Smooth muscle cell (in vitro differentiated cells): ENCODE results near the gene SHISA6. TPM values are rescaled to one million over a fixed set of nuclear protein-coding genes. Genes with fewer than 3 reads are reported as not detected.

ENCODE experiments used
- DNase-seq: peaks from one replicate; lab custom pipeline; 2025; ENCODE audit not compliant: unreplicated experiment; lab: John Stamatoyannopoulos, UW
- H2AFZ ChIP-seq: fragments of 200-600 bp; sonication (generic); 2 replicates; pipeline ENCODE4 v1.6.0; 2016; ENCODE audit warnings: antibody characterized with exemption, low read depth, mild to moderate bottlenecking
- H3F3A ChIP-seq: fragments of 200-600 bp; sonication (generic); 2 replicates; pipeline ENCODE4 v1.6.0; 2017; ENCODE audit warnings: antibody characterized with exemption, low read depth
- H3K27ac ChIP-seq: fragments of 200-600 bp; sonication (generic); 2 replicates; pipeline ENCODE4 v1.5.1; 2016; ENCODE audit warnings: low read depth, mild to moderate bottlenecking
- H3K27me3 ChIP-seq: fragments of 200-600 bp; sonication (generic); 2 replicates; pipeline ENCODE4 v1.6.1; 2016; ENCODE audit warnings: low read depth, mild to moderate bottlenecking
- H3K36me3 ChIP-seq: fragments of 200-600 bp; sonication (generic); 2 replicates; pipeline ENCODE4 v1.5.1; 2016; ENCODE audit warnings: low read depth
- H3K4me1 ChIP-seq: fragments of 200-600 bp; sonication (generic); 2 replicates; pipeline ENCODE4 v1.5.1; 2016; ENCODE audit warnings: low read depth
- H3K4me2 ChIP-seq: fragments of 200-600 bp; sonication (generic); 2 replicates; pipeline ENCODE4 v1.6.0; 2016; ENCODE audit warnings: mild to moderate bottlenecking
- H3K4me3 ChIP-seq: fragments of 200-600 bp; sonication (generic); 2 replicates; pipeline ENCODE4 v1.5.1; 2016; ENCODE audit warnings: mild to moderate bottlenecking
- H3K79me2 ChIP-seq: fragments of 200-600 bp; sonication (generic); 2 replicates; pipeline ENCODE4 v1.6.0; 2016; ENCODE audit warnings: low read depth, mild to moderate bottlenecking
- H3K9ac ChIP-seq: fragments of 200-600 bp; sonication (generic); 2 replicates; pipeline ENCODE4 v1.6.0; 2016; ENCODE audit warnings: low read depth
- H3K9me3 ChIP-seq: fragments of 200-600 bp; sonication (generic); replicated peaks from 2 replicates; pipeline ENCODE4 v1.5.1; 2016; ENCODE audit warnings: low read depth
- H4K20me1 ChIP-seq: fragments of 200-600 bp; sonication (generic); 2 replicates; pipeline ENCODE4 v1.6.0; 2016; ENCODE audit warnings: low read depth
- CTCF ChIP-seq: fragments of 200-600 bp; sonication (generic); IDR thresholded peaks from 2 replicates; pipeline ENCODE4 v1.5.1; 2017; ENCODE audit warnings: borderline replicate concordance, mild to moderate bottlenecking, antibody characterized with exemption; ENCODE audit not compliant: insufficient read depth, poor library complexity, severe bottlenecking
- WGBS: methylation state at CpG from one replicate; pipeline ENCODE4 v1.1.7; 2016; ENCODE audit warnings: low lambda C conversion rate; 5-methylcytosine and 5-hydroxymethylcytosine counted together
- polyA plus RNA-seq: library from polyadenylated mRNA; unstranded; fragments of >200 nt; fragmentation: Nextera tagmentation; extraction: Ambion mirVana; gene quantifications from 2 replicates; pipeline ENCODE4 v1.2.1, GENCODE V29; 2016
- total RNA-seq: library from RNA; depleted of rRNA; stranded (reverse); fragments of >200 nt; gene quantifications from 2 replicates; pipeline ENCODE4 v1.2.3, GENCODE V29; 2014

The SHISA6 gene
- total and polyA plus RNA-seq, 2 experiments from 2014 or later: 0.04 to 0.35 TPM

DNA sequence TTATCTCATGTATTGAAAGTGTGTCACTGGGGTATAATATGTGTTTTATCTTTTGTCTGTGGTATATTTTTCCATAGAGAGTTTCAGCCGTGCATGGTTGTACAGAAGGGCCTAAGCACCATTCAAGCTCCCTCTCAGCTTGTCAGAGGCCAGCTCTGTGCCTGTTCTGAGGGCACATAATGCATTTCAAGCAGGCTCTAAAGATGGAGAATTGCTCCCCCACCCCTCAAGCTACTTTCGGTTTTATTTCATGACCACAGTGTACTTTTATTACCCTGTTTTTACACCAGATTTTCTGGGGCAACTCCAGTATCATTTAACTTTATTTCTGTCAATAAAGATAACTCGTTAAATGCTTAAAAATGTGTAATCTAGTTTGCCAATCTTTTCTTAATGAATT, 131.7 kb downstream of the SHISA6 start:
- H4K20me1 ChIP-seq: no peaks in the 10 kb centered on the region
- no peak for DNase-seq
- no peaks in the 10 kb centered on the region for H3K9me3 ChIP-seq
- no peaks in the 10 kb centered on the region for H3K4me1 ChIP-seq
- no peak overlapping the region for H3K4me2 ChIP-seq
- TF ChIP-seq CTCF: no peak
- H3K36me3 ChIP-seq: no peaks in the 10 kb centered on the region
- H3K9ac ChIP-seq: no peak overlapping the region
- H3K4me3 ChIP-seq: no peak overlapping the region
- WGBS: 54% methylated on average over 3 of the region's 3 CpGs
- no peak overlapping the region for H3K27ac ChIP-seq
- H3K79me2 ChIP-seq: no peaks in the 10 kb centered on the region
- no peak overlapping the region for H2AFZ ChIP-seq
- no peaks in the 10 kb centered on the region for H3F3A ChIP-seq
- H3K27me3 ChIP-seq: no peaks in the 10 kb centered on the region

DNA sequence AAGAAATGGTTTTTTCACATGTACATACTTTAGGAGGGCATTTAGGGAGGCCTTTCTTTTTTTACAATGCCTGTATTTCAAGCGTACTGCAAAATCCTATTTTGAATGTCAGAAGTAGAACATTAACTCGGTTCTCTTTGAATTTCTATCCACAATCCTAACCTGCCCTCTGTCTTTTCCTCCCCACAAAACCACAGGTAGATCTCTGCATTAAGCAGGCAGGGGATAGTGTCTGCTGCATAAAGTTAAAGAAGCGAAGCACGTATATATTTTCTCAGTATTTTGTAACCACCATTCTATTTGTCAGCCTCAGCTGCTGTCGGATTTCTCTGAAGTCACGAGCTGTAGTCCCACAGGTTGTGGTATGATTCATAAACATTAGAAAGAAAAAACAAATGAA, 137.5 kb downstream of the SHISA6 start:
- Histone ChIP-seq H3F3A (no peaks in the 10 kb centered on the region), H3K9ac (no peak overlapping the region), H3K27ac (no peak overlapping the region), H3K36me3 (no peaks in the 10 kb centered on the region), H3K4me3 (no peak overlapping the region), H3K4me1 (no peaks in the 10 kb centered on the region), H3K79me2 (no peaks in the 10 kb centered on the region), H3K4me2 (no peak overlapping the region), H4K20me1 (no peaks in the 10 kb centered on the region), H3K9me3 (no peaks in the 10 kb centered on the region), H2AFZ (no peak overlapping the region), H3K27me3 (no peaks in the 10 kb centered on the region)
- DNase-seq: no peak
- TF ChIP-seq CTCF: no peak
- 96% methylated on average over 6 of the region's 6 CpGs for WGBS

- no peaks in the 10 kb centered on the region for H4K20me1 ChIP-seq
- H3K9me3 ChIP-seq: no peaks in the 10 kb centered on the region
- H3K79me2 ChIP-seq: no peaks in the 10 kb centered on the region
- DNase-seq: no peak
- H3K4me3 ChIP-seq: no peak overlapping the region
- H3K4me2 ChIP-seq: no peak overlapping the region
- no peaks in the 10 kb centered on the region for H3K27me3 ChIP-seq
- 86% methylated on average over 7 of the region's 7 CpGs for WGBS
- no peaks in the 10 kb centered on the region for H3K36me3 ChIP-seq
- H3K27ac ChIP-seq: no peak overlapping the region
- H2AFZ ChIP-seq: no peak overlapping the region
- no peaks in the 10 kb centered on the region for H3F3A ChIP-seq
- TF ChIP-seq CTCF: no peak
- H3K9ac ChIP-seq: no peak overlapping the region
- H3K4me1 ChIP-seq: no peaks in the 10 kb centered on the region
Measured at GRCh38 chr17:11380761-11381160, 139.7 kb downstream of the SHISA6 start.

DNA sequence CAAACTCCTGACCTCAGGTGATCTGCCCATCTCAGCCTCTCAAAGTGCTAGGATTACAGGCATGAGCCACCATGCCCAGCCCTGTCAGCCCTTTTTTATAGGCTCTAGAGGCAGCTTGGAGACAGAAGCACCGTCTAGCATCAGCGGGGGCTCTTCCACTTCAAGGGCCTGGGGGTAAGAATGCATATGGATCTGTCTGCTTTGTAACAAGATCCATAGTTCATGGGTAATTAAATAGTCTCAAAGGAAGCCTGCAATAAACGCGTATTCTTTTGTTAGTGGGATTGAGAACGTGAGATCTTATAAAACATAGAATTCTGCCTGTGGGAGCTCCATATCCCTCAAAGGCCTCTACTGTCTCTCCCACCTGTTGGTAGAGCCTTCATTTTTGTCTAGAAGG, 142.1 kb downstream of the SHISA6 start:
- no peaks in the 10 kb centered on the region for H3K36me3 ChIP-seq
- H3K9me3 ChIP-seq: no peaks in the 10 kb centered on the region
- no peak overlapping the region for H3K27ac ChIP-seq
- WGBS: 86% methylated on average over 5 of the region's 5 CpGs
- H3K27me3 ChIP-seq: no peaks in the 10 kb centered on the region
- H3K4me3 ChIP-seq: no peak overlapping the region
- no peak overlapping the region for H2AFZ ChIP-seq
- no peak overlapping the region for H3K4me2 ChIP-seq
- H3K9ac ChIP-seq: no peak overlapping the region
- H3F3A ChIP-seq: no peaks in the 10 kb centered on the region
- no peak for DNase-seq
- no peaks in the 10 kb centered on the region for H4K20me1 ChIP-seq
- TF ChIP-seq CTCF: no peak
- H3K4me1 ChIP-seq: peaks cover 4% of the 10 kb centered on the region
- no peaks in the 10 kb centered on the region for H3K79me2 ChIP-seq
